GM19324 (cell line): ENCODE data around the gene SH2B3.
"Not testable (repeated sequence)": the region's sequence is repeated elsewhere in the genome, so short reads cannot be mapped to it uniquely, and the experiment has no call there.

Experiments used
- ATAC-seq: cut with Tn5 transposase; IDR thresholded peaks from one replicate; pipeline ENCODE4 v1.9.1; 2021; ENCODE audit warnings: mild to moderate bottlenecking, moderate library complexity; ENCODE audit not compliant: unreplicated experiment, low FRiP score

Gene SH2B3

GRCh38 chr12:111405859-111406473 is at the start of gene SH2B3:
TSS of gene SH2B3 (plus strand) at chr12:111405923. CDS start at chr12:111418146, 12,223 bp downstream.
- ATAC-seq: peak; percentile 14

GRCh38 chr12:111359231-111359913 is 46.4 kb upstream of the SH2B3 start:
- no peak for ATAC-seq

DNA sequence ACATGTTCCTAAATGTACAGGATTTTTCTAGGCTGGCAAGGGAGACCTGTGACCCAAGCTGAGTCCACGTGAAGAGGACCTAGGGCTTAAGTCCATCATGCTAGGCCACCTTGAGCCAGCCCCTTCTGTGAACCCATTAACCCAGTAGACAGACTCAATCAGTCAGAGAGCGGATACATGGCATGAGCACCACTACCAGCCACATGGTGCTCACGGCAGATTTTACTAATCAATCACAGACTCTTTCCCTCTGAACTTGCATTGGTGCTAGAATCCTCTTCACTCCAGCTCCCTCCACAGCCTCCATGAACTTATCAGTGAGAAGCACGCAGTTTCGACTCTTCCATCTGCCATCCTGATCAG is 45.8 kb upstream of the SH2B3 start:
- no peak for ATAC-seq

DNA sequence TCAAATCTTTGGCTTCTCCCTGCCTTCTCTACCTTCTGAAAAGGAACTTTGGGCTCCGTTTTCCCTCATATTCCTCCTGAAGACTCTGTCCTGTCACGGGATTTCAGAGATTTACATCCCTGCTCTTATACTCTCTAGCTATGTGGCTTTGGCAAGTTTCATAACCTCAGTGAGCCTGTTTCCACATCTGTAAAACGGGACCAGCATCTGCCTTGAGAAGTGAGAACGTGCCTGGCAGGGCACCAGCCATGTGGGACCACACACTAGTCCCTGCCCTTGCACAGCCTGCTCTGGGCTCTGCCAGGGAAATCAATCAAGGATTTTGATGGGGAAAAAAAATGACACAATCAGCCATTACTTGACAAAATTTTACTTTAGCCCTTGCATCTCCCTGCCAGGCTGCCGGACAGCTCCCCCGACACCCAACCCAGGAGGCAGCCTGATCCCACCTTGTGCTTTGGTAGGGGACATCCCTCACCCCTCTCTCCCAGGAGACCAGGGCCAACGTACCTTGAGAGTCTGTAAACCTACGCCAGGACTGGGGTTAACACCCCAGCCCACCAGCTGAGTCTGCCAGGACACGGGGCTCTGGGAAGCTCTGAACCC is 45.3 kb upstream of the SH2B3 start:
- no peak for ATAC-seq

DNA sequence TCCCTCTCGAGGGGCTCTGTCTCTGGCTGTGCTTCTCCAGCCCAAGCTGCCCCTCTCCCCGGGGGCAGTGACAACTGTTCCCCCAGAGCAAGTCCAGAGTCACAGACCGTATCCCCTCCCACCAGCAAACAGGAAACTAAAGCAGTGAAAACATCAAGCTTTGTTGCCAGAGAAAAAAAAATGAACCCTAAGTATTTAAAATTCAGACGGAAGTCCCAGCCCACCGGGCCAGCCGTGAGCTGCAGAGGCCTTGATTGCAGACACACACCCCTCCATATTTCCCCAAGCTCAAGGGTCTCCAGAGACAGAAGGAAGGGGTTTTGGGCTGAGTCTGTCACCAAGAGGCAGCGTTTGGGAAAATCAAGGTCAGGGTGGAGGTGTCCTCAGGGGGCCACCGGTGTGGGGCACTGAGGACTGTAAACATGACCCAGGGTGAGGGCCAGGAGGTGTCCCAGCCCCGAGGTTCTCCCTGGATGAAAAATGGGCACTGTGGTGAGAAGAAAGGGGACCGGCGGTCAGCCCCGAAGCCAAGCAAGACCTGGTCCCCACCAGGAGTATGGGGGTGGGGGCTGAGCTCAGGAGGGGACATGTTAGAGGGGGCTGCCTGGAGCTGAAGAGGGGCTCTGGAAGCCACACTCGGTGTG is 44.5 kb upstream of the SH2B3 start:
- ATAC-seq: no peak

DNA sequence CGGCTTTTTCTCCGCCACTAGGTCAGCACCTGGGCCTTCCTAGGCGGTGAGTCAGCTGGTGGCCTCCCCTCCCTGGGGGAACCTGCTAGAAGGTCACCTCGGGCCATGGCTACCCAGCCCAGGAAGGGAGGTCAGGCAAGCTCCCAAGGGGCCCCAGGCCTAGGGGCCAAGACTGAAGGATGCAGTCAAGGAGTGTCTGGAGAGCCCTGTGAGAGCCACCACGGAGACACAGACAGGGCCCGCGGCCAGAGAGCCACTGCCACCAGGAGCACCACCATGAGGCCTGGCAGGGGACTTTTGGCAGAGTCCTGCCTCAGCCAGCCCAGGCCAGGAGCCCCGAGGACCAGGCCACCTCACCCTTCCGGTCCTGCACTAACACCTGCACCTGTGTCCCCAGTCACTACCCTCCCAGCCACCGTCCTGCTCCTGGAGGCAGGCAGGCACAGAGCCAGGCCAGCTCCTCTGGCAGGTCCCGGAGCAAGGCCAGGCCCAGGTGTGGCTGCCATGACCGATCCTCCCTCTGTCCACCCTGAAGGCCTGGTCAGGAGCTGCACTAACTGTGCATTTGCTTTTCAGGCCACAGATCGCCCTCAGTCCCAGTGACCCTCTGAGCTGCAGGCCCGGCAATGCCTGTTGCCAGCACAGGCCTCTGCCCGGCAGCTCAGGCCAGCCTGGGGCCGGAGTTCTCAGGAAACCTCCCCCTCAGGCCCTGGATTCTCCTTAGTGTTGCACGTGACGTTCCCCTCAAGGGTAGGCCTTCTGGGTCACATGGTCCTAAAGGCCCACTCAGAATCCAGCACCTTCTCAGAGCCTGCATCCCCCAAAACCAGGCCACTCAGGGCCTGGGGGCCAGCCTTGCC is 43.8 kb upstream of the SH2B3 start:
- ATAC-seq: no peak

GRCh38 chr12:111362687-111363475 is 42.8 kb upstream of the SH2B3 start:
- no peak for ATAC-seq

DNA sequence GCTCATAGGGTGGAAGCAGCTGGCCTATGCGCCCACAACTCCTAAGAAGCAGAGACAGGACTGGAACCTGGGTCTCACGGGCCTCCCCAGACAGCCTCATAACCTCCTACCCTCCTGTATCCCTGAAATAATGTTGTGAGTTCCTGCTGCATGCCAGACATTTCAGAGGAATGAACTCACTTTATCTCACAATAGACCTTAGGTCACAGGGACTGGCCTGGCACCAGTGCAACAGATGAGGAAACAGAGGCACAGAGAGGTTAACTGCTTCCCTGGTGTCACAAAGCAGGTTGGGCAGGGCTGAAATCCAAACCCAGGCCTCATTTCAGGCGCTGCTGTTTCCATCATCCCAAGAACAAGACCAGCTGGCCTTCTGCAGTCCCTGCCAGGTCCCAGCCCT is 42.1 kb upstream of the SH2B3 start:
- no peak for ATAC-seq

DNA sequence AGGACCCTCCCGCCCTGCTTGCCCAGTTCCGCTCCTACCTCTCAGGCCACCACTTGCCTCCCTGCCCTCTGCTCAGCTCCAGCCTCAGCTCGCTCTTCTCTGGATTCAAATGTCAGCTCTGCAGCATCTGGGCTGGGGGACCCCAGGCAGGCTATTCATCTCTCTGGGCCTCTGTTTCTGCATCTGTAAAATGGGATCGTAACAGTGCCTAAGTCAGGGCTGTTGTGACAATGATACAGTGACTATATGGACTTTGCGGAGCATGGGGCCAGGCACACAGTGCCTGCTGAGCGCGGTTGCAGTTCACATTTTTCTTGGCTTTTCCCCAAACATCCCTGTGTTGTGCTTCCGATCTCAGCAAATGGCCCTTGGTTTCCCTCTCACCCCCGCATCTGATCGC is 39.6 kb upstream of the SH2B3 start:
- no peak for ATAC-seq

GRCh38 chr12:111366583-111366982 is 39.1 kb upstream of the SH2B3 start:
- no peak for ATAC-seq

DNA sequence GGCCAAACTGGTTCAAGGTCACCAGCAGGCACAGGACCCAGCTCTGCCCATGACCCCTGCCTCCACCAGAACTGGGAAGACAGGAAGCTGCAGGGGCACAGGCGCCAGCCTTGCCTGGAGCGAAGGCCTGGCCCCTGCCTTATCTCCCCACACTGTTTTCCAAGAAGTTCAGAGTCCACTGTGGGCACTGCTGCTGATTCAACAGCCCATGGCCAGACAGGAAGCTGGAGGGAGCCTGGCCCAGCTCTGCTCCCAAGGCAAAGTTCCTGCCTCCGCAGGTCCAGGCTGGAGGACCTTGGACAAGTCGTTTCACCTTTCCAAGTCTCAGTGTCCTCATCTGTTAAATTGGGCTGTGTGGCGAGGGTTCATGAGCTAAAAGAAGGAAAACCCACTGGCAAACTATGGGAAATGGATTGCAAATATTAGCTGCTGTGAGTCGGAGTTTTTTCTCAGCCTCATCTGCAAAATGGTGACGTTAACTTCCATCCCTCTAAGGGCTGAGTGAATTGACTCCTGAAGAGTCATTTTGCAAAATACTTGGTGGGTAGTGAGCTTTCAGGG is 38.0 kb upstream of the SH2B3 start:
- no peak for ATAC-seq

GRCh38 chr12:111368291-111368787 is 37.4 kb upstream of the SH2B3 start:
- no peak for ATAC-seq

DNA sequence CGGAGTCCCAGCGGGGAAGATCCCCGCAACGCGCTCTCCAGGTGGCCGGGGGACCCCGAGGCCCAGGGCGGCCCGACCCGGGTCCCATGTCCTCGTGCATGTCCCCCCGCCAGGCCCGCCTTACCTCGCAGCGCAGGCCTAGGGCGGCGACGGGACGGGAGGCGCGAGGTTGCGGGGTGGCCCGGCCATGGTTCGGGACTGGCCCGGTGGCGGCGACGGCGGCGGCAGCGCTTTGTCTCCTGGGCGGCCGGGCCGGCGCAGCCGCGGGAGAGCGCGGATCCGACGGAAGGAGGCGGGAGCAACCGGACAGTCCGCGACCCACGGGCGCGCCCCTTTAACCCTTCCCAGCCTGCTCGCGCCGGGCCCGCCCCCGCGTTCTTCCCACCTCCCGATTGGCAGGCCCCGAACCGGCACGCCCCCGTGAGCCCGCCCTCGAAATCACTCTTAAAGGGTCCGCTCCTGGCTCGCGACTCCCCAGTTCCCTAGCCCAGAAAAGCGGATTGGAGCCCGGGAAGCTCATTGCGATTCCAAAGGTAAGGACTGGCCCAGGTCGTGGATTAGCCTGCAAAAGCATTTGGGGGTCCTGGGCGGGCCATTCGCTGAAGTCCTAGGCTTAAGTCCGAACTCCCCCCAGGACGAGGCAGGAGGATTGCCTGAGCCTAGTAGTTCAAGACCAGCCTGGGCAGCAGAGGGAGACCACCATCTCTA is 36.8 kb upstream of the SH2B3 start, which contains the start of gene PHETA1:
Gene PHETA1 (minus strand): TSS at position 308 of the 708 bp plus-strand sequence. CDS start 5,668 bp downstream, outside the sequence.
- ATAC-seq: peak; percentile 95

DNA sequence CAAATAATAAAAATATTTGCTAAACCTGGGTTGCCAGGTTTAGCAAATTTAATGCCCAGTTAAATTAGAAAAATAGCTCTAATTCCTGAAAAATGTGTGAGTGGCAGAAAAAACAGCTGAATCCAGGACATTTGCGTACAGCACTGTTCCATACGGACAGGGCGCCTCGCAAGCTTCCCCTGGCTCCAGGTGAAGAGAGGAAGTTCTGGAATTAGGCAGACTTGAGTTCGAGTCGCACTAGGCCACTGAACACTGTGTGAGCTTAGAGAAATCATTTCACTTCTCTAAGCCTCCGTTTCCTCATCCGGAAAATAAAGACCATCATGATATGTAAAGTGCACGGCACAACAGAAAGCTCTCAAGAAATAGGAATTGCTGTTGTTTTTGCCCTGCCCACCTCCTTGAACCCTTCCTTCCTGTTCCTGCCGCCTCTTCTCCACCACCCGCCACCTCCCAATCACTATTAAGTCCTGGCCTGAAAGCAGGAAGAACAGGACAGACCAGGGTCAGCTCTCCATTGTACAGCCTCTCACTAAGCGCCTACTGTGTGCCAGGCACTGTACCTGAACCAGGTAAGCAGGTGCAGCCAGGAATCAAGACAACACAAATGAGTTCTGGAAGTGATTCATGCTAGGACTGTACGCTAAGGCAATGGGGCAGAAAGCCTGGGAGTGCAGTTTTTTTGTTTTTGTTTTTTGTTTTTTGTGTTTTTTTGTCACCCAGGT is 36.1 kb upstream of the SH2B3 start:
- ATAC-seq: no peak

DNA sequence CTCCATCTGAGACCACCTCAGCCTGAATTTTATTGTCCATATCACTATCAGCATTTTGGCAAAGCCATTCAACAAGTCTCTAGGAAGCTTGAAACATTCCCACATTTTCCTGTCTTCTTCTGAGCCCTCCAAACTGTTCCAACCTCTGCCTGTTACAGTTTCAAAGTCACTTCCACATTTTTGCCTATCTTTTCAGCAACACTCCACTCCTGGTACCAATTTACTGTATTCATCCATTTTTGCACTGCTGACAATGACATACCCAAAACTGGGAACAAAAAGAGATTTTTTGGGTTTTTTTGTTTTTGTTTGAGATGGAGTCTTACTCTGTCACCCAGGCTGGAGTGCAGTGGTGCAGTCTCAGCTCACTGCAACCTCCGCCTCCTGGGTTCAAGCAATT is 32.5 kb upstream of the SH2B3 start:
- not testable (repeated sequence) for ATAC-seq

- ATAC-seq: no peak
Observed at GRCh38 chr12:111377440-111377839, 28.3 kb upstream of the SH2B3 start.

DNA sequence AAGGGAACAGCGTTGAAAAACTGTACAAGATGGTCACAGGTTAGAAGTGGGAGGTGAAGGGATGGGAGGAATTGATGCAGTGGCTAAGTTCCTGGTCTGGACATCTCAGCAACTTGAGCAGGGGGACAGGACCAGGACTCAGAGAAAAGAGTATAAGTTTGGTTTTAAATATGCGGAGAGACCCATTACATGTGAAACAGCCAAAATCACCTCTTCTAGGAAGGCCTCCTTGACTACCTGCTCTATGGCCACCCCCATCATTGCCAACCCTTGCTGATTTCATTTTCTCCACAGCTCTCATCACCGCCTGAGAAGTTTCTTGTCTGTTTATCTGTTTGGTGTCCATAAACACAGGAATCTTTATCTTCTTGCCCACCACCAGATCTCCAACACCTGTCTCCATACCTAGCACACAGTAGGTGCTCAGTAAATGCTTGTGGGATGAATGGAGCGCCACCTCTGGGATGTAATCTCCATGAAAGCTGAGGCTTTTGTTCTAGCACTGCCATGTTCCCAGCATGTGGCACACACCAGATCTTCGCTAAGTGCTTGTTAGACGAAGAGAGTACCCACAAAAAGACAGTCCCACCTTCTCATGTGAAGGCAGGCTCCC is 25.7 kb upstream of the SH2B3 start:
- ATAC-seq: no peak

- no peak for ATAC-seq
Observed at GRCh38 chr12:111384596-111384995, 21.1 kb upstream of the SH2B3 start.
